Stomach (tissue), 4 donors: ENCODE data around the gene SMARCA4.

Experiments
- POLR2A ChIP-seq, 4 donors: fragments of 450-650 bp; IDR thresholded peaks; one replicate each; pipeline ENCODE4 v1.6.1; 2016; ENCODE audit warnings: antibody characterized with exemption in 4 of 4, control low read depth in 2 of 4, mild to moderate bottlenecking in 1 of 4, moderate library complexity in 1 of 4
- POLR2AphosphoS5 ChIP-seq, 3 donors: sonication (generic); formaldehyde crosslinking; IDR thresholded peaks; one replicate each; pipeline ENCODE4 v1.6.1; 2016; ENCODE audit warnings: antibody characterized with exemption in 3 of 3
- TF ChIP-seq, protein P1 (sequence below), 7 experiments: fragments of 450-650 bp in 4 of 7; fragments of 200-600 bp in 3 of 7; sonication (generic) in 3 of 7; IDR thresholded peaks; one replicate each; pipeline ENCODE4 v1.5.1; 2016 to 2019; ENCODE audit warnings: antibody characterized with exemption in 7 of 7, control low read depth in 2 of 7, mild to moderate bottlenecking in 1 of 7

DNA sequence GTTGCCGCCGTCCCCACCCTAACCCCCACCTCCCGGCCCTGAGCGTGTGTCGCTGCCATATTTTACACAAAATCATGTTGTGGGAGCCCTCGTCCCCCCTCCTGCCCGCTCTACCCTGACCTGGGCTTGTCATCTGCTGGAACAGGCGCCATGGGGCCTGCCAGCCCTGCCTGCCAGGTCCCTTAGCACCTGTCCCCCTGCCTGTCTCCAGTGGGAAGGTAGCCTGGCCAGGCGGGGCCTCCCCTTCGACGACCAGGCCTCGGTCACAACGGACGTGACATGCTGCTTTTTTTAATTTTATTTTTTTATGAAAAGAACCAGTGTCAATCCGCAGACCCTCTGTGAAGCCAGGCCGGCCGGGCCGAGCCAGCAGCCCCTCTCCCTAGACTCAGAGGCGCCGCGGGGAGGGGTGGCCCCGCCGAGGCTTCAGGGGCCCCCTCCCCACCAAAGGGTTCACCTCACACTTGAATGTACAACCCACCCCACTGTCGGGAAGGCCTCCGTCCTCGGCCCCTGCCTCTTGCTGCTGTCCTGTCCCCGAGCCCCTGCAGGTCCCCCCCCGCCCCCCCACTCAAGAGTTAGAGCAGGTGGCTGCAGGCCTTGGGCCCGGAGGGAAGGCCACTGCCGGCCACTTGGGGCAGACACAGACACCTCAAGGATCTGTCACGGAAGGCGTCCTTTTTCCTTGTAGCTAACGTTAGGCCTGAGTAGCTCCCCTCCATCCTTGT, 38.8 kb upstream of the SMARCA4 start:
- TF ChIP-seq, protein P1, sequence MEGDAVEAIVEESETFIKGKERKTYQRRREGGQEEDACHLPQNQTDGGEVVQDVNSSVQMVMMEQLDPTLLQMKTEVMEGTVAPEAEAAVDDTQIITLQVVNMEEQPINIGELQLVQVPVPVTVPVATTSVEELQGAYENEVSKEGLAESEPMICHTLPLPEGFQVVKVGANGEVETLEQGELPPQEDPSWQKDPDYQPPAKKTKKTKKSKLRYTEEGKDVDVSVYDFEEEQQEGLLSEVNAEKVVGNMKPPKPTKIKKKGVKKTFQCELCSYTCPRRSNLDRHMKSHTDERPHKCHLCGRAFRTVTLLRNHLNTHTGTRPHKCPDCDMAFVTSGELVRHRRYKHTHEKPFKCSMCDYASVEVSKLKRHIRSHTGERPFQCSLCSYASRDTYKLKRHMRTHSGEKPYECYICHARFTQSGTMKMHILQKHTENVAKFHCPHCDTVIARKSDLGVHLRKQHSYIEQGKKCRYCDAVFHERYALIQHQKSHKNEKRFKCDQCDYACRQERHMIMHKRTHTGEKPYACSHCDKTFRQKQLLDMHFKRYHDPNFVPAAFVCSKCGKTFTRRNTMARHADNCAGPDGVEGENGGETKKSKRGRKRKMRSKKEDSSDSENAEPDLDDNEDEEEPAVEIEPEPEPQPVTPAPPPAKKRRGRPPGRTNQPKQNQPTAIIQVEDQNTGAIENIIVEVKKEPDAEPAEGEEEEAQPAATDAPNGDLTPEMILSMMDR (IDR thresholded peaks at IDR 0.05) = no peak
- TF ChIP-seq POLR2AphosphoS5 (IDR thresholded peaks at IDR 0.05) (no peak), POLR2A (IDR thresholded peaks at IDR 0.05) (no peak)
